ENCODE results near the gene WIF1.

WIF1 gene

GRCh38 chr12:65023485-65023884, 97.6 kb downstream of the WIF1 start:
- no peak for DNase-seq (ENCODE audit: low read depth in 1 of 2, low spot score in 1 of 2)

GRCh38 chr12:65022960-65023359, 98.1 kb downstream of the WIF1 start:
- DNase-seq (ENCODE audit: low read depth in 1 of 2, low spot score in 1 of 2), result no peak

GRCh38 chr12:65022421-65022820, 98.7 kb downstream of the WIF1 start:
- no peak for DNase-seq (ENCODE audit: low read depth in 1 of 2, low spot score in 1 of 2)

GRCh38 chr12:65019696-65020234, 101.3 kb downstream of the WIF1 start:
- no peak for DNase-seq (ENCODE audit: low read depth in 1 of 2, low spot score in 1 of 2)

- no peak for DNase-seq (ENCODE audit: low read depth in 1 of 2, low spot score in 1 of 2)
Measured at GRCh38 chr12:65016881-65017650, 104.0 kb downstream of the WIF1 start.

GRCh38 chr12:65015850-65016249, 105.3 kb downstream of the WIF1 start:
- DNase-seq (ENCODE audit: low read depth in 1 of 2, low spot score in 1 of 2), result no peak

GRCh38 chr12:65014504-65015271, 106.4 kb downstream of the WIF1 start:
- no peak for DNase-seq (ENCODE audit: low read depth in 1 of 2, low spot score in 1 of 2)

- no peak for DNase-seq (ENCODE audit: low read depth in 1 of 2, low spot score in 1 of 2)
Measured at GRCh38 chr12:65010437-65010836, 110.7 kb downstream of the WIF1 start.

- no peak for DNase-seq (ENCODE audit: low read depth in 1 of 2, low spot score in 1 of 2)
Measured at GRCh38 chr12:65005716-65006115, 115.4 kb downstream of the WIF1 start.

GRCh38 chr12:65004270-65004669, 116.8 kb downstream of the WIF1 start:
- DNase-seq (ENCODE audit: low read depth in 1 of 2, low spot score in 1 of 2), result no peak
